ENCODE data around the gene EPHA3.

Gene EPHA3

GRCh38 chr3:89182056-89182455 lies 74.6 kb downstream of the EPHA3 start:
- H3K27ac ChIP-seq (ENCODE audit: low read depth, low read length, poor library complexity, severe bottlenecking): no peak overlapping the region
- no peak for TF ChIP-seq CTCF (IDR thresholded peaks at IDR 0.05; ENCODE audit: low read length)
- TF ChIP-seq EZH2 (IDR thresholded peaks at IDR 0.05; ENCODE audit: borderline replicate concordance, low read length): no peak
- H3F3A ChIP-seq (ENCODE audit: insufficient read depth, low read length): no peaks in the 10 kb centered on the region
- no peaks in the 10 kb centered on the region for H3K27me3 ChIP-seq (ENCODE audit: insufficient read depth, low read length)
- H2AFZ ChIP-seq (ENCODE audit: low read length): no peak overlapping the region
- H3K4me1 ChIP-seq (ENCODE audit: insufficient read depth, low read length, severe bottlenecking): peaks cover 68% of the 10 kb centered on the region
- no peaks in the 10 kb centered on the region for H3K79me2 ChIP-seq (ENCODE audit: insufficient read depth, low read length)
- no peaks in the 10 kb centered on the region for H3K36me3 ChIP-seq (ENCODE audit: insufficient read depth, low read length)
- H3K9me2 ChIP-seq (ENCODE audit: low read depth, low read length): no peaks in the 10 kb centered on the region
- H3K4me3 ChIP-seq (ENCODE audit: low read depth, low read length, poor library complexity, severe bottlenecking): no peak overlapping the region
- H3K9me3 ChIP-seq (ENCODE audit: low read length): no peaks in the 10 kb centered on the region
- H4K20me1 ChIP-seq (ENCODE audit: insufficient read depth, low read length): no peaks in the 10 kb centered on the region
- no peak overlapping the region for H3K9ac ChIP-seq (ENCODE audit: low read length)
- H3K4me2 ChIP-seq (ENCODE audit: low read length): no peak overlapping the region

GRCh38 chr3:89184151-89184995 lies 77.0 kb downstream of the EPHA3 start:
- Histone ChIP-seq H3K9me2 (ENCODE audit: low read depth, low read length) (no peaks in the 10 kb centered on the region), H3K4me1 (ENCODE audit: insufficient read depth, low read length, severe bottlenecking) (peaks cover 46% of the 10 kb centered on the region), H3K4me2 (ENCODE audit: low read length) (no peak overlapping the region), H3K9ac (ENCODE audit: low read length) (no peak overlapping the region), H4K20me1 (ENCODE audit: insufficient read depth, low read length) (no peaks in the 10 kb centered on the region), H3K9me3 (ENCODE audit: low read length) (no peaks in the 10 kb centered on the region), H3K27me3 (ENCODE audit: insufficient read depth, low read length) (no peaks in the 10 kb centered on the region), H3K36me3 (ENCODE audit: insufficient read depth, low read length) (no peaks in the 10 kb centered on the region), H3K27ac (ENCODE audit: low read depth, low read length, poor library complexity, severe bottlenecking) (no peak overlapping the region), H3K79me2 (ENCODE audit: insufficient read depth, low read length) (no peaks in the 10 kb centered on the region), H2AFZ (ENCODE audit: low read length) (no peak overlapping the region), H3K4me3 (ENCODE audit: low read depth, low read length, poor library complexity, severe bottlenecking) (no peak overlapping the region), H3F3A (ENCODE audit: insufficient read depth, low read length) (no peaks in the 10 kb centered on the region)
- TF ChIP-seq CTCF (IDR thresholded peaks at IDR 0.05; ENCODE audit: low read length) (no peak), EZH2 (IDR thresholded peaks at IDR 0.05; ENCODE audit: borderline replicate concordance, low read length) (no peak)

GRCh38 chr3:89186456-89186855 lies 79.0 kb downstream of the EPHA3 start:
- Histone ChIP-seq H3K4me2 (ENCODE audit: low read length) (peak overlapping the region; percentile 16; the same call in 1 of the 2 replicates), H3K4me1 (ENCODE audit: insufficient read depth, low read length, severe bottlenecking) (peaks cover 30% of the 10 kb centered on the region), H3F3A (ENCODE audit: insufficient read depth, low read length) (no peaks in the 10 kb centered on the region), H4K20me1 (ENCODE audit: insufficient read depth, low read length) (no peaks in the 10 kb centered on the region), H3K36me3 (ENCODE audit: insufficient read depth, low read length) (no peaks in the 10 kb centered on the region), H3K27ac (ENCODE audit: low read depth, low read length, poor library complexity, severe bottlenecking) (no peak overlapping the region), H3K9me3 (ENCODE audit: low read length) (no peaks in the 10 kb centered on the region), H3K4me3 (ENCODE audit: low read depth, low read length, poor library complexity, severe bottlenecking) (no peak overlapping the region), H3K27me3 (ENCODE audit: insufficient read depth, low read length) (no peaks in the 10 kb centered on the region), H3K9me2 (ENCODE audit: low read depth, low read length) (no peaks in the 10 kb centered on the region), H3K9ac (ENCODE audit: low read length) (no peak overlapping the region), H3K79me2 (ENCODE audit: insufficient read depth, low read length) (no peaks in the 10 kb centered on the region), H2AFZ (ENCODE audit: low read length) (peak overlapping the region; percentile 93; the same call in 1 of the 2 replicates)
- TF ChIP-seq EZH2 (IDR thresholded peaks at IDR 0.05; ENCODE audit: borderline replicate concordance, low read length) (no peak), CTCF (IDR thresholded peaks at IDR 0.05; ENCODE audit: low read length) (no peak)

Measured in OCI-LY1 (cell line).